Measurements from ENCODE around the gene MCCC2.

GRCh38 chr5:71587766-71588532 lies 809 bp downstream of the MCCC2 start:
- TF ChIP-seq FOXM1 (IDR thresholded peaks at IDR 0.05; ENCODE audit: borderline replicate concordance) (no peak), HDGF (IDR thresholded peaks at IDR 0.05; ENCODE audit: borderline replicate concordance) (no peak), SP1 (IDR thresholded peaks at IDR 0.05) (no peak), FOXK2 (IDR thresholded peaks at IDR 0.05) (no peak), ARNT (IDR thresholded peaks at IDR 0.05) (no peak), ZNF384 (IDR thresholded peaks at IDR 0.05) (no peak), TARDBP (IDR thresholded peaks at IDR 0.05) (no peak)
- TF ChIP-seq, protein P1, sequence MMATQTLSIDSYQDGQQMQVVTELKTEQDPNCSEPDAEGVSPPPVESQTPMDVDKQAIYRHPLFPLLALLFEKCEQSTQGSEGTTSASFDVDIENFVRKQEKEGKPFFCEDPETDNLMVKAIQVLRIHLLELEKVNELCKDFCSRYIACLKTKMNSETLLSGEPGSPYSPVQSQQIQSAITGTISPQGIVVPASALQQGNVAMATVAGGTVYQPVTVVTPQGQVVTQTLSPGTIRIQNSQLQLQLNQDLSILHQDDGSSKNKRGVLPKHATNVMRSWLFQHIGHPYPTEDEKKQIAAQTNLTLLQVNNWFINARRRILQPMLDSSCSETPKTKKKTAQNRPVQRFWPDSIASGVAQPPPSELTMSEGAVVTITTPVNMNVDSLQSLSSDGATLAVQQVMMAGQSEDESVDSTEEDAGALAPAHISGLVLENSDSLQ (IDR thresholded peaks at IDR 0.05) = no peak
